MG63 (cell line): Measurements from ENCODE around the gene CTPS2. TPM values are rescaled to one million over a fixed set of nuclear protein-coding genes. Genes with fewer than 3 reads are reported as not detected.

Experiments used
- DNase-seq: peaks from one replicate; pipeline ENCODE4 v3.0.0-alpha.2; 2020
- H3K27me3 ChIP-seq: fragments of 250-450 bp; sonication (Bioruptor Pico); 2 replicates; pipeline ENCODE4 v1.5.1; 2020; ENCODE audit warnings: mild to moderate bottlenecking, moderate library complexity
- H3K36me3 ChIP-seq: fragments of 250-450 bp; sonication (Bioruptor Pico); 2 replicates; pipeline ENCODE4 v1.5.1; 2020; ENCODE audit warnings: mild to moderate bottlenecking, moderate library complexity
- H3K4me3 ChIP-seq: fragments of 250-450 bp; sonication (Bioruptor Pico); 2 replicates; pipeline ENCODE4 v1.5.1; 2020; ENCODE audit warnings: mild to moderate bottlenecking, moderate library complexity
- H3K9me3 ChIP-seq: fragments of 250-450 bp; sonication (Bioruptor Pico); 2 replicates; pipeline ENCODE4 v1.5.1; 2020; ENCODE audit warnings: mild to moderate bottlenecking, moderate library complexity
- total RNA-seq: library from RNA; depleted of rRNA; stranded (reverse); fragments of >200 nt; shearing (Covaris generic); gene quantifications from 2 replicates; pipeline ENCODE4 v1.2.3, GENCODE V29; 2014; ENCODE audit warnings: low replicate concordance

CTPS2 gene
- total RNA-seq, 1 experiment from 2014 or later: 13.2 TPM

GRCh38 chrX:16683007-16683664 is 29.3 kb downstream of the CTPS2 start:
- peaks cover 4% of the 10 kb centered on the region for H3K36me3 ChIP-seq

GRCh38 chrX:16678689-16679088 is 33.8 kb downstream of the CTPS2 start:
- no peak for DNase-seq

More at GRCh38 chrX:16683007-16683664, 29.3 kb downstream of the CTPS2 start:
- no peaks in the 10 kb centered on the region for H3K27me3 ChIP-seq
- no peak overlapping the region for H3K4me3 ChIP-seq
- no peak for DNase-seq
- no peaks in the 10 kb centered on the region for H3K9me3 ChIP-seq

GRCh38 chrX:16671005-16671404 is 41.5 kb downstream of the CTPS2 start:
- H3K36me3 ChIP-seq: peaks cover 3% of the 10 kb centered on the region
- no peak overlapping the region for H3K4me3 ChIP-seq
- DNase-seq: no peak
- no peaks in the 10 kb centered on the region for H3K27me3 ChIP-seq
- H3K9me3 ChIP-seq: no peaks in the 10 kb centered on the region

More at GRCh38 chrX:16678689-16679088, 33.8 kb downstream of the CTPS2 start:
- Histone ChIP-seq H3K27me3 (no peaks in the 10 kb centered on the region), H3K4me3 (no peak overlapping the region), H3K36me3 (peaks cover 5% of the 10 kb centered on the region; the same call in 1 of the 2 replicates), H3K9me3 (no peaks in the 10 kb centered on the region)

- DNase-seq: no peak
- no peak overlapping the region for H3K4me3 ChIP-seq
- no peaks in the 10 kb centered on the region for H3K27me3 ChIP-seq
- no peaks in the 10 kb centered on the region for H3K9me3 ChIP-seq
- no peaks in the 10 kb centered on the region; the same call in 1 of the 2 replicates for H3K36me3 ChIP-seq
Observed at GRCh38 chrX:16666541-16666940, 45.9 kb downstream of the CTPS2 start.

DNA sequence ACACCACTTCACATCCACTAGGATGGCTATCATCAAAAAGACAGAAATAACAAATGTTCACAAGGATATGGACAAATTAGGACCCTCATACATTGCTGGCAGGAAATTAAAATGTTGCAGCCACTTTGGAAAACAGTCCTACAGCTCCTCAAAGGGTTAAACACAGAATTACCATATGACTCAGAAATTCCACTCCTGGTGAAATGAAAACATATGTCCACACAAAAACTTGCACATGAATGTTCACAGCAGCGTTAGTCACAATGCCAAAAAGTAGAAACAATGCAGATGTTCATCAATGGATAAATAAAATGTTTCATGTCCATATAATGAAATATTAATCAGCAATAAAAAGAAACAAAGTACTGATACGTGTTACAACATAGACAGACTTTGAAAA is 47.4 kb downstream of the CTPS2 start:
- no peaks in the 10 kb centered on the region for H3K27me3 ChIP-seq
- no peaks in the 10 kb centered on the region; the same call in 1 of the 2 replicates for H3K36me3 ChIP-seq
- no peak overlapping the region for H3K4me3 ChIP-seq
- H3K9me3 ChIP-seq: no peaks in the 10 kb centered on the region
- no peak for DNase-seq

DNA sequence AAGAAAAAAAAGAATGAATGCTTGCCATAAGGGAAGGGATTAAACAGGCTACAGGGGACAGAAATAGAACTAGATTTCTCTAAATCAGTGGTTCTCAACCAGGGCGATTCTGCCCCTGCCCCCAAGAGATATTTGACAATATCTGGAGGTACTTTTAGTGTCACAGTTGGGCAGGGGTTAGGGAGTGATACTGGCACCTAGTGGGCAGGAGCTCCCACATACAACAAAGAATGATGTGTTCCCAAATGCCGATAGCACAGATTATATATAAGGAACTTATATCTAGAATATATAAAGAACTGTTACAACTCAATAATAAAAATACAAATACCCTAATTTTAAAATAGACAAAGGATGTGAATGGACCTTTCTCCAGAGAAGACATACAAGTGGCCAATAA is 47.8 kb downstream of the CTPS2 start:
- H3K4me3 ChIP-seq: no peak overlapping the region
- no peaks in the 10 kb centered on the region for H3K9me3 ChIP-seq
- H3K36me3 ChIP-seq: no peaks in the 10 kb centered on the region; the same call in 1 of the 2 replicates
- no peak for DNase-seq
- no peaks in the 10 kb centered on the region for H3K27me3 ChIP-seq

DNA sequence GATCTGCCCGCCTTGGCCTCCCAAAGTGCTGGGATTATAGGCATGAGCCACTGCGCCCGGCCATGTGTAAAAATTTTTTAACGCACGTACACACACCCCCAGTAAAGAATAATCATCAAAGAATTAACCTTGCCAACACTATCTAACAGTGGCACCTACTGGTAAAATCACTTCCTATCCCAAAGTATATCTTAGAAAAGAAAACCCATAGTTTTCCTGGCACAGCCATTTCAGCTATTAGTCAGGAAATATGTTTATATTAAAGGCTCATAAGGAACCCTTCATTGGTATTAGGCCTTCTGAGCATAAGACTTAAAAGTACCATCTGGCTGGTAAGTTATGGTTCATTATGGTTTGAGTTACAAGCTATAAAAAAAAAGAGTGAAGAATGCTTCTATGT is 48.4 kb downstream of the CTPS2 start:
- Histone ChIP-seq H3K9me3 (no peaks in the 10 kb centered on the region), H3K4me3 (no peak overlapping the region), H3K36me3 (no peaks in the 10 kb centered on the region; the same call in 1 of the 2 replicates), H3K27me3 (no peaks in the 10 kb centered on the region)
- no peak for DNase-seq

DNA sequence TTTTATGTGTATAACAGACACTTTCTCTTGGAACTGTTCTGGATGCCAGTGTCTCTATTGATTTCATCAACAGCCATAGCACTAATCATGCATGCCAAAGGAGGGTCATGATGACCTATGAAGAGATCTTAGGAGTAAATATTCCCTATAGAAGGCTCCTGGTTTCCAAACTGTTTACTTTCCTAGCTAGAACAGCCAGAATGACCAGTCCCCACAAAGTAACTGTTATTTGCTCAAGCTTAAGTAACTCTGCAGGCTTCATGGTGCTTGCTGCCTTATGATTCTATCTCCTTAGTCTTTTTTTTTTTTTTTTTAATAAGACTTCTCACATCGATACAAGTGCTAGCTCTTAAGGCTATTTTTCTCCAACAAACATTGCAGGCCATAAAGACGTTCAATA is 50.1 kb downstream of the CTPS2 start:
- no peaks in the 10 kb centered on the region for H3K27me3 ChIP-seq
- no peaks in the 10 kb centered on the region; the same call in 1 of the 2 replicates for H3K36me3 ChIP-seq
- no peak overlapping the region for H3K4me3 ChIP-seq
- H3K9me3 ChIP-seq: no peaks in the 10 kb centered on the region
- no peak for DNase-seq

DNA sequence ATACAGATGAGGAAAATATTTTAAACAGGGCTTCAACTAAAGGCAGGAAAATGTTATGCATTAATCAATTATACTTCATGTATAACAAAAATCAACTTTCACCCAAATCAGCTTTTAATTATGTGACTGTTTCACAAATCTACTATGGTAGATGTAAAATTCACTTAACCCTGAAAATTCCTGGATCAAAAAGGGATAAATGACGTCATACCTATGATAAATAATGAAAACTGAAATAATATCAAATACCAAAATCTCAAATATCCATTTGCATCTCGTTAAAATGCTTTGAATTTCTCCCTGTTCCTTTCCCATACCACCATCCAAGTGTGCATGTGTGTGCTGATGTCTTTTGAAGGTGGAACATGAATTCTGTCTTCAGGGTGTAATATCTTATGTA is 51.0 kb downstream of the CTPS2 start:
- H3K9me3 ChIP-seq: no peaks in the 10 kb centered on the region
- H3K4me3 ChIP-seq: no peak overlapping the region
- H3K36me3 ChIP-seq: no peaks in the 10 kb centered on the region
- DNase-seq: no peak
- H3K27me3 ChIP-seq: no peaks in the 10 kb centered on the region

DNA sequence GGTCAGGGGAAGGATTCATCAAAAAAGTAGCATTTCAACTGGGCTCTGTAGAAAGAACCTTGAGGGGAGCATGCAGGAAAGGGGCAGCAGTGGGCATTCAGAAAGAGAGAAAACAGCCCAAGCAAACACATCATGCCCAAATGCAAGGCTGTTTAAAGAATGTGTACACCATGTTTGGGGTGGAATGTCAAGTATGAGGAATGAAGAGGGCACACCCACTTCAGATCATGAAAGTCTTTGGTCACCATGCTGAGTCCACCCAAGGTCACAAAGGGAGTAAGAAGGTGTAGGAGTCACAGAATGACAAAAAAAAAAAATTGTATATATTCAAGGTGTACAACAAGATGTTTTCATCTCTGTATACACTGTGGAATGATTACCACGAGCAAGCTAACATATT is 53.1 kb downstream of the CTPS2 start:
- H3K9me3 ChIP-seq: no peaks in the 10 kb centered on the region
- no peak overlapping the region for H3K4me3 ChIP-seq
- no peaks in the 10 kb centered on the region for H3K36me3 ChIP-seq
- DNase-seq: no peak
- no peaks in the 10 kb centered on the region for H3K27me3 ChIP-seq

DNA sequence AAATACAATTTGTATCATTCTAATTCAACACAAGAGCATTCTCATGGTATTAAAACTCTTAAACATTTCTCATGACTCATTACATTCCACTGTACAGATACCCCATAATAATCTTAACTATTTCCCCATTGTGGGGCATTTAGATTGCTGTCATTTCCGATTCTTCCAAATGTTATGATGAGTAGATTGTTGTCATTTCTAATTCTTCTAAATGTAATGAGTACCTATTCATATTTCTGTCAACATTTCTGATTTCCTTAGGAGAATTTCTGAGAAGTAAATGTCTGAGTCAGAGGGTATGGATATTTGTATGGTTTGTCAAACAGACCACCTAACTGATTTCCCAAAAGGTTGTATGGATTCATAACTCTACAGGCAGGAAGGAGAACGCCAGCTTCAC is 54.2 kb downstream of the CTPS2 start:
- H3K9me3 ChIP-seq: no peaks in the 10 kb centered on the region
- no peak for DNase-seq
- no peak overlapping the region for H3K4me3 ChIP-seq
- no peaks in the 10 kb centered on the region for H3K27me3 ChIP-seq
- no peaks in the 10 kb centered on the region for H3K36me3 ChIP-seq

GRCh38 chrX:16654093-16654492 is 58.4 kb downstream of the CTPS2 start:
- Histone ChIP-seq H3K27me3 (no peaks in the 10 kb centered on the region), H3K9me3 (no peaks in the 10 kb centered on the region), H3K36me3 (no peaks in the 10 kb centered on the region), H3K4me3 (no peak overlapping the region)
- DNase-seq: no peak

GRCh38 chrX:16653424-16653823 is 59.0 kb downstream of the CTPS2 start:
- H3K4me3 ChIP-seq: no peak overlapping the region
- no peaks in the 10 kb centered on the region for H3K36me3 ChIP-seq
- no peaks in the 10 kb centered on the region for H3K27me3 ChIP-seq
- no peaks in the 10 kb centered on the region for H3K9me3 ChIP-seq
- DNase-seq: no peak

DNA sequence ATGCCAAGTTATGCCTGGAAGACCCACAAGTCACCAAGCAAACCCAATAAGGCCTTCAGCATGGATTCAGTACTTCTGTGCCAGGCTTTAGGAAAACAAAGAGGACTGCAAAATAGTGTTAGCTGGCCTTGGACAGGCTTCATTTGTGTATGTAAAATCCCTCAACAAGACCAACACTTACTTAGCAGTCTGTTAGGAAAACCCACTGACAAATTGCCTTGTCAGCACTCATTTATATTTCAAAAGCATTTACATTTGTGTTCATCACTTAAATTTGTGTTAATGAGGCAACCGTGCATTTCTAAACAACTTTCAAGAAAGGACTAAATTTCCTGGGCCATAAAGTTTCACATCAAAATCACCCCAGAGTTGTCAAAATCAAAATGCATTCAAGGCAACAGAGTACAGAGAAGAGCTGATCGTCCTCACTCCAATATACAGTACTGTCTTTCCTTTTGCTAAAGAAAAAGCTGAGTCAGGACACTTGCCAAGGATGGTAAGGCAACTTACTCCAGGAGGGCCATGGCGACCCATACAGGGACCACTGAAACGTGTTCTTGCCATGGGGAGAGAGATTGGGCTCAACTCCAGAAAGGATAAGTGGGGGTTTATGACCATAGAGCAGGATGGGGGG is 61.0 kb downstream of the CTPS2 start:
- H3K36me3 ChIP-seq: no peaks in the 10 kb centered on the region
- no peak overlapping the region for H3K4me3 ChIP-seq
- no peak for DNase-seq
- H3K9me3 ChIP-seq: no peaks in the 10 kb centered on the region
- H3K27me3 ChIP-seq: no peaks in the 10 kb centered on the region

DNA sequence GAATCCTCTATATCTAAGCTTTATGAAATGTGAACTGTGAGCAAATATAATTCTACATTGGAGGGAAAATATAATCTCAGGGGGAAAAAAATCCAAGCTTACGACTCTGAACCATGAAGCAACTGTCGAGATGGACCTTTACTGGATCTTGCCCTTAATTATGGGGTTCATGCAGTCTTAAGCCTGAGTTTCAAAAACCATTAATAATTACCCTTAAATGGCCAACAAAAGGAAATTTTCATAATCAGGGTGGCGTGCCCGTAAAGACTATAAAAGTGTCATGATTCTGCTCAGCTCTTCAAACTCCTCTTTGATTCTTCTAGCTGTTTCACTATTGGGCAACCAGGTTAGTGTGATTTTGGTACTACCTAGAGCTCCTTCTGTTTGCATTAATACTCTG is 62.6 kb downstream of the CTPS2 start, which contains the start of gene S100G:
Gene S100G, plus strand, starts transcription at position 301 of the 400 bp plus-strand sequence. CDS start 849 bp downstream, outside the sequence.
- H3K36me3 ChIP-seq: no peaks in the 10 kb centered on the region
- no peak for DNase-seq

DNA sequence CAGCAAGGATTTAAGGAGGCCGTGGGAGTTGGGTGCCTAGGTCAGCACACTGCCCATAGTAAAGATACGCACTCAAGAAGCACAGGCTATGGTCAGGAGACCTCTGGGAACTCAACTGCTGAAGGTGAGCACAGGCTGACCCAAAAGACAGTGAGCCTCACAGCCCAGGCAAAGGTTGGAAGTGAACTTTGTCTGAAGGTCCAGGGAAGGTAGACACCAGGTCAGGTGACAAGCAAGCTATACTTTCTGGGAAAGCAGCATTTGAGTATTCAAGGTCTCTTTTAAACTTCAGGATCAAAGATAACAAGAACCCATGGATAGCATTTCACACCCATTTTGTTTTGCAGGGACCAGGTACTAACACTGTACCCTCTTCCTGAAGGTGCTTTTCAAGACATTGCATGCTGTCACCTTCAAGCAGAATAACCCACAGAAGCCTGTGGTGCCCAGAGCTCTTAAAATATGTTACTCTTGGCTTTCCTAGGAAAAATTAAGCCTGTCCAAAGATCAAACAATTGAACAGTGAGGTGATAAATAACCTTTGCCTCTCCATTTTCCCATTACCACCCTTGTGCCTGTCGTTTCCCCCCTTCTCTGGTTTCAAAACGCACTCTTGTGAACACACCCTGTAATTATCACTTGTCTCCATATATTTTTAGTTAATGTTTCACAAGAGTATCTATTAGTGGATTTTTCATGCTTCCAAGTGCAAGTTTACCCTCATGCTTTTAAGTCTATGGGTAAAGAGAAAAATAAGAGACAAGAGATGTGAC is 65.9 kb downstream of the CTPS2 start:
- no peaks in the 10 kb centered on the region for H3K36me3 ChIP-seq
- DNase-seq: no peak
- no peak overlapping the region for H3K4me3 ChIP-seq

More for the DNA sequence above, 62.6 kb downstream of the CTPS2 start, which contains the start of gene S100G:
- Histone ChIP-seq H3K4me3 (no peak within 1 kb of the TSS), H3K9me3 (no peaks in the 10 kb centered on the region), H3K27me3 (no peaks in the 10 kb centered on the region)

DNA sequence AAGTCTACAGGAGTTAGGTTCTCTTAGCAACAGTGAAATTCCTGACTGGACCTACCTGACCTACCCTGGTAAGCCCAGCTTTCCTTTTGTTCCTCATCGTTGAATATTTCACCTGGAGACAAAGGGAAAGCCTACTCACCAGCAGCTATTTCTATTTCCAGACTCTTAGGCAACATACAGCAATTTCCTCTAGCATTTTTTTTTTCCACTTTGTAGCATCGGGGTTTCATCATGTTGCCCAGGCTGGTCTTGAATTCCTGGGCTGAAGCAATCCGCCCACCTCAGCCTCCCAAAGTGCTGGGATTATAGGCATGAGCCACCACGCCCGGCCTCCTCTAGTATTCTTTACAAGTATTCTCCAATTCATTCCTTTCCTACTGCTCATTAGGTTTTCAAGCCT is 69.3 kb downstream of the CTPS2 start:
- Histone ChIP-seq H3K4me3 (no peak overlapping the region), H3K27me3 (no peaks in the 10 kb centered on the region), H3K36me3 (no peaks in the 10 kb centered on the region), H3K9me3 (no peaks in the 10 kb centered on the region)
- DNase-seq: peak; percentile 65

More for the DNA sequence above, 65.9 kb downstream of the CTPS2 start:
- H3K9me3 ChIP-seq: no peaks in the 10 kb centered on the region
- no peaks in the 10 kb centered on the region for H3K27me3 ChIP-seq
